ENCODE results near the gene GAL3ST1.

- TF ChIP-seq, protein P1, sequence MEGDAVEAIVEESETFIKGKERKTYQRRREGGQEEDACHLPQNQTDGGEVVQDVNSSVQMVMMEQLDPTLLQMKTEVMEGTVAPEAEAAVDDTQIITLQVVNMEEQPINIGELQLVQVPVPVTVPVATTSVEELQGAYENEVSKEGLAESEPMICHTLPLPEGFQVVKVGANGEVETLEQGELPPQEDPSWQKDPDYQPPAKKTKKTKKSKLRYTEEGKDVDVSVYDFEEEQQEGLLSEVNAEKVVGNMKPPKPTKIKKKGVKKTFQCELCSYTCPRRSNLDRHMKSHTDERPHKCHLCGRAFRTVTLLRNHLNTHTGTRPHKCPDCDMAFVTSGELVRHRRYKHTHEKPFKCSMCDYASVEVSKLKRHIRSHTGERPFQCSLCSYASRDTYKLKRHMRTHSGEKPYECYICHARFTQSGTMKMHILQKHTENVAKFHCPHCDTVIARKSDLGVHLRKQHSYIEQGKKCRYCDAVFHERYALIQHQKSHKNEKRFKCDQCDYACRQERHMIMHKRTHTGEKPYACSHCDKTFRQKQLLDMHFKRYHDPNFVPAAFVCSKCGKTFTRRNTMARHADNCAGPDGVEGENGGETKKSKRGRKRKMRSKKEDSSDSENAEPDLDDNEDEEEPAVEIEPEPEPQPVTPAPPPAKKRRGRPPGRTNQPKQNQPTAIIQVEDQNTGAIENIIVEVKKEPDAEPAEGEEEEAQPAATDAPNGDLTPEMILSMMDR (conservative IDR thresholded peaks at IDR 0.05; ENCODE audit: low read length), result no peak
- no peak for TF ChIP-seq EZH2phosphoT487 (IDR thresholded peaks at IDR 0.05; ENCODE audit: borderline replicate concordance)
Observed at GRCh38 chr22:30539368-30539767, 35.1 kb downstream of the GAL3ST1 start.

Measured in Loucy (cell line).